Tibial nerve (tissue), 4 donors: ENCODE measurements around the gene PXT1. TPM values are rescaled to one million over a fixed set of nuclear protein-coding genes. Genes with fewer than 3 reads are reported as not detected.
"Not testable (repeated sequence)": the region's sequence is repeated elsewhere in the genome, so short reads cannot be mapped to it uniquely, and the experiment has no call there.

Source experiments
- DNase-seq, 2 donors: peaks; one replicate each; pipeline ENCODE4 v3.0.0-alpha.2; 2019; ENCODE audit warnings: low spot score in 2 of 2
- H3K27ac ChIP-seq, 4 donors: fragments of 200-600 bp; sonication (generic) in 3 of 4; one replicate each; pipeline ENCODE4 v1.5.1; 2017 to 2019; ENCODE audit warnings: mild to moderate bottlenecking in 1 of 4
- H3K27me3 ChIP-seq, 2 donors: fragments of 200-600 bp; sonication (generic) in 1 of 2; one replicate each; pipeline versions ENCODE4 v1.5.1 to v1.6.0; 2017 to 2019
- H3K36me3 ChIP-seq, 3 donors: fragments of 200-600 bp; sonication (generic); one replicate each; pipeline ENCODE4 v1.5.1; 2018 to 2019
- H3K4me1 ChIP-seq, 4 donors: fragments of 200-600 bp; sonication (generic) in 3 of 4; one replicate each; pipeline ENCODE4 v1.5.1; 2017 to 2019
- H3K4me3 ChIP-seq, 4 donors: fragments of 200-600 bp; sonication (generic) in 3 of 4; one replicate each; pipeline ENCODE4 v1.5.1; 2017 to 2019; ENCODE audit warnings: mild to moderate bottlenecking in 1 of 4, moderate library complexity in 1 of 4
- H3K9me3 ChIP-seq, 4 donors: fragments of 200-600 bp; sonication (generic) in 3 of 4; one replicate each; pipeline ENCODE4 v1.5.1; 2017 to 2019
- EP300 ChIP-seq, 2 donors: sonication (generic); formaldehyde crosslinking; IDR thresholded peaks; one replicate each; pipeline ENCODE4 v1.6.1; 2017; ENCODE audit warnings: antibody characterized with exemption in 2 of 2, mild to moderate bottlenecking in 1 of 2
- POLR2A ChIP-seq, 2 donors: fragments of 450-650 bp; IDR thresholded peaks; one replicate each; pipeline ENCODE4 v1.6.1; 2017; ENCODE audit warnings: antibody characterized with exemption in 2 of 2, mild to moderate bottlenecking in 2 of 2, moderate library complexity in 2 of 2
- WGBS, 2 donors: methylation state at CpG; one replicate each; pipeline ENCODE4 v1.1.5; 2018; 5-methylcytosine and 5-hydroxymethylcytosine counted together
- total RNA-seq, 4 donors: library from RNA; depleted of rRNA; stranded (reverse); fragments of >200 nt; gene quantifications; one replicate each; pipeline ENCODE4 v1.1.0, GENCODE V29; 2016
- TF ChIP-seq, protein P1 (sequence below), 5 experiments: fragments of 200-600 bp in 3 of 5; fragments of 450-650 bp in 2 of 5; sonication (generic) in 3 of 5; IDR thresholded peaks; one replicate each; pipeline ENCODE4 v1.5.1; 2016 to 2019; ENCODE audit warnings: antibody characterized with exemption in 5 of 5, mild to moderate bottlenecking in 3 of 5, moderate library complexity in 2 of 5

Gene PXT1
- total RNA-seq, 4 donors from 2014 or later: not detected

DNA sequence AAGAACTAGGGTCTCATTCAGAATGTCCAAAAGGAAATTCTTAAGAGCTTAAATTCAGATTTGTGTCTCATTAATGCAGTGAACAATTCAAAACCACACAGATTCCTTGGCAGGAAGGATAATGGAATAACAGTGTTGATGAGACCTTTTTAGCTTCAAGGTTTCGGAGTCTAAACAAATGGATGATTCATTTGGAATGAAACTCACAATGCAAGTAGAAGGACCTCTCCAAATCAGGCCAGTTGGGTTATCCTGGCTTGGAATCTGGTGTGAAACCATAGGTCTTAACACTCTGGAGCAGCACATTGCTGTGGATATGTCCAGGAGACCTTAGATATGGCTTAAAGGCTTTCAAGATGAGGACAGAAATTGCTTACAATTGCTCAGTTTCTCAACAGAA is 45.0 kb upstream of the PXT1 start:
- DNase-seq: no peak
- no peak for TF ChIP-seq POLR2A (IDR thresholded peaks at IDR 0.05)
- no peak for TF ChIP-seq EP300 (IDR thresholded peaks at IDR 0.05)
- TF ChIP-seq, protein P1, sequence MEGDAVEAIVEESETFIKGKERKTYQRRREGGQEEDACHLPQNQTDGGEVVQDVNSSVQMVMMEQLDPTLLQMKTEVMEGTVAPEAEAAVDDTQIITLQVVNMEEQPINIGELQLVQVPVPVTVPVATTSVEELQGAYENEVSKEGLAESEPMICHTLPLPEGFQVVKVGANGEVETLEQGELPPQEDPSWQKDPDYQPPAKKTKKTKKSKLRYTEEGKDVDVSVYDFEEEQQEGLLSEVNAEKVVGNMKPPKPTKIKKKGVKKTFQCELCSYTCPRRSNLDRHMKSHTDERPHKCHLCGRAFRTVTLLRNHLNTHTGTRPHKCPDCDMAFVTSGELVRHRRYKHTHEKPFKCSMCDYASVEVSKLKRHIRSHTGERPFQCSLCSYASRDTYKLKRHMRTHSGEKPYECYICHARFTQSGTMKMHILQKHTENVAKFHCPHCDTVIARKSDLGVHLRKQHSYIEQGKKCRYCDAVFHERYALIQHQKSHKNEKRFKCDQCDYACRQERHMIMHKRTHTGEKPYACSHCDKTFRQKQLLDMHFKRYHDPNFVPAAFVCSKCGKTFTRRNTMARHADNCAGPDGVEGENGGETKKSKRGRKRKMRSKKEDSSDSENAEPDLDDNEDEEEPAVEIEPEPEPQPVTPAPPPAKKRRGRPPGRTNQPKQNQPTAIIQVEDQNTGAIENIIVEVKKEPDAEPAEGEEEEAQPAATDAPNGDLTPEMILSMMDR (IDR thresholded peaks at IDR 0.05): no peak
- H3K4me3 ChIP-seq: no peak overlapping the region
- no peak overlapping the region for H3K27ac ChIP-seq
- 58 to 61% methylated on average over 1 of the region's 1 CpG for WGBS, 2 donors
- H3K4me1 ChIP-seq: peaks cover 0 to 4% (median 0%) of the 10 kb centered on the region in 4 donors
- H3K9me3 ChIP-seq: no peaks in the 10 kb centered on the region
- H3K27me3 ChIP-seq: no peaks in the 10 kb centered on the region
- H3K36me3 ChIP-seq: peaks cover 0 to 93% (median 0%) of the 10 kb centered on the region in 3 donors

DNA sequence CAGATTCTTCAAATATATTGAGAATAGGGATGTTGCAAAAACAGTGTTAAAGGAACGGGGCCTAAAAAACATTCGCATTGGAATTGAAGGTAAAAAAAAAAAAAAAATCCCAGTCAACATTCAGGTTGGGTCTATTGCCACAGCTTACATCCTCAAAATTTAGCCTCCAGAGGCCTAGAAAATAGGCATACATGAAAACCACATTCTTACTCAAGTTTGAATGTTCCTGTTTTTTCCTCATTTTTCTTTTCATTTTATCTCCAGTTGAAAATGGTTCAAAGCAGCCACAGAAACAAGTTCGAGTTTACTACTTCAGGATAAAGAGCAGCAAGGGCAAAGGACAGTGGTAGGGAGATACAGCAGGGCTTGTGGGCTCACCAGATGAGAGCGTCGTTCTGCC is 42.1 kb upstream of the PXT1 start:
- Histone ChIP-seq H3K4me1 (no peaks in the 10 kb centered on the region), H3K27me3 (no peaks in the 10 kb centered on the region), H3K27ac (no peak overlapping the region), H3K36me3 (peaks cover 0 to 96% (median 4%) of the 10 kb centered on the region in 3 donors), H3K4me3 (no peak overlapping the region), H3K9me3 (no peaks in the 10 kb centered on the region)
- TF ChIP-seq, protein P1 (IDR thresholded peaks at IDR 0.05): no peak
- TF ChIP-seq POLR2A (IDR thresholded peaks at IDR 0.05): no peak
- TF ChIP-seq EP300 (IDR thresholded peaks at IDR 0.05): no peak
- WGBS, 2 donors: 88 to 92% methylated on average over 5 of the region's 5 CpGs
- DNase-seq: no peak

DNA sequence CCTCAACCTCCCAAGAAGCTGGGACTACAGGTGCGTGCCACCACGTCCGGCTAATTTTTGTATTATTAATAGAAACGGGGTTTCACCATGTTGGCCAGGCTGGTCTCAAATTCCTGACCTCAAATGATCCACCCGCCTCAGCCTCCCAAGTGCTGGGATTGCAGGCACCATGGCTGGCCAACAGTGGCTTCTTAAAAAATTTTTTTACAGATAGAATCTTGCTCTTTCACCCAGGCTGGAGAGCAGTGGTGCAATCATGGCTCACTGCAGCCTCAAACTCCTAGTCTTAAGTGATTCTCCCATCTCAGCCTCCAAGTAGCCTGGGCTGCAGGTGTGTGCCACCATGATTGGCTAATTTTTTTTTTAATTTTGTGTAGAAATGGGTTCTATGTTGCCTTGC is 40.7 kb upstream of the PXT1 start:
- H3K9me3 ChIP-seq, H3K4me1 ChIP-seq, DNase-seq, H3K4me3 ChIP-seq, H3K27me3 ChIP-seq, H3K27ac ChIP-seq: not testable (repeated sequence)
- WGBS, 2 donors: 95 to 98% methylated on average over 5 of the region's 5 CpGs
- peaks cover 0 to 98% (median 4%) of the 10 kb centered on the region in 3 donors for H3K36me3 ChIP-seq

DNA sequence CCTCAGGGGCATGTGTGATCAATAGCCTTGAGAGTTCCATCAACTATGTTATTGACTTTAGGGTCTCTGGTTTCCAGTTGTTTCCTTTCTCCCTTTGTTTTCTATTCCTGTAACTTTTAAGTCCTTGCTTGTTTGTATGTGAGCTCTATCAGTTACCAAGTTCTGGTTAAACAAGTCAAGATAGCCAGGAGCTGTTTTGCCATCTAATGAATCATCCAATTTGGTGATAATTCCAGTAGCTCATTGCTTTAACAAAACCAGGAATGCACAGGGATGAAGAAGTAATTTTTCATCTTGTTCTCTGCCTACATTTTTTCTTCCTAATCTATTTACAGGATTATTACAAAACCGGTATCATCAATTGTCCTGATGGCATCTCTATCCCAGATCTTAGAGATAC is 36.6 kb upstream of the PXT1 start:
- peaks cover 0 to 71% (median 4%) of the 10 kb centered on the region in 3 donors for H3K36me3 ChIP-seq

DNA sequence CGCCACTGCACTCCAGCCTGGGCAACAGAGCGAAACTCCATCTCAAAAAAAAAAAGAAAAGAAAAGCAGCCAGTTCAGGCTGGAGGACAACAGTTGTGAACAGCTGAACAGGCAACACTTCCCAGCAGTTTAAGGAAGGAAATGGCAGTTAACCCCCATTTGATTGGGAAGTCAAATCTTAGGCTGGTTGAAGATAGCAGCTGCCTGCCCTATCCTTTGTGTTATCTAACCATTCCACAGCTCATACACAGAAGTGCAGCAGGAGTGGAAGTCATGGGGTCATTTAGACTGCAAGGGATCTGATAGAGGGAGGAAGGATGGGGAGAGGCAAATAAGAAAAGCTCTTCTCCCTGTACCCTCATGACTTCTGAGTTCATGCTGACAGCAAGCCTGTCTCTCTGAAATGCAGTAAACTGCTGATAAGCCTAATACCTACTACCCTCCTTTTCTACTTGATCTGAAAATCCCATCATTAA is 35.4 kb upstream of the PXT1 start:
- no peaks in the 10 kb centered on the region for H3K27me3 ChIP-seq
- 87 to 96% methylated on average over 2 of the region's 2 CpGs for WGBS, 2 donors
- DNase-seq: no peak
- no peak overlapping the region for H3K27ac ChIP-seq
- no peaks in the 10 kb centered on the region for H3K4me1 ChIP-seq
- H3K4me3 ChIP-seq: no peak overlapping the region
- peaks cover 0 to 73% (median 4%) of the 10 kb centered on the region in 3 donors for H3K36me3 ChIP-seq
- TF ChIP-seq, protein P1 (IDR thresholded peaks at IDR 0.05): no peak
- TF ChIP-seq POLR2A (IDR thresholded peaks at IDR 0.05) (no peak), EP300 (IDR thresholded peaks at IDR 0.05) (no peak)
- H3K9me3 ChIP-seq: no peaks in the 10 kb centered on the region

More for the DNA sequence above, 36.6 kb upstream of the PXT1 start:
- H3K27me3 ChIP-seq: no peaks in the 10 kb centered on the region
- H3K4me1 ChIP-seq: no peaks in the 10 kb centered on the region
- no peak for DNase-seq
- no peaks in the 10 kb centered on the region for H3K9me3 ChIP-seq
- H3K27ac ChIP-seq: no peak overlapping the region
- H3K4me3 ChIP-seq: no peak overlapping the region
- 89 to 93% methylated on average over 1 of the region's 1 CpG for WGBS, 2 donors
- TF ChIP-seq, protein P1 (IDR thresholded peaks at IDR 0.05): no peak
- TF ChIP-seq POLR2A (IDR thresholded peaks at IDR 0.05): no peak
- no peak for TF ChIP-seq EP300 (IDR thresholded peaks at IDR 0.05)

DNA sequence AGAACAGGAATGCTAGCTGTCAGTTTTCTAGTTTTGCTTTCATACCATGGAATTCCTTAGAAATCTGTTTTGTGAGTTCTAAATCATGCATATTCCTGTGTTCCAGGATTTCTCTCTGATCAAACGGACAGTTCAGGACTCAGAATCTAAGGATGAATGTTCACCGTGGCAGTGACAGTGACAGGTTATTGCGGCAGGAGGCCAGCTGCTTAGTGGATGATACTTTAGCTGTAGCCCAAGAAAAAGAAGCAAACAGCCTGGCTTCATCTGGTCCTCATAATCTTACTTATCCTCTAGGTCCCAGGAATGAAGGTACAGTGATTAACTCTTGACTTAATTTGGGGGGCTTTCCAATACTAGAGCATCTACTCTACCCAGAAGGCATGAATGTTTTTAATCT is 27.3 kb upstream of the PXT1 start:
- H3K27ac ChIP-seq: no peak overlapping the region
- H3K4me3 ChIP-seq: no peak overlapping the region
- TF ChIP-seq, protein P1 (IDR thresholded peaks at IDR 0.05): no peak
- no peak for TF ChIP-seq EP300 (IDR thresholded peaks at IDR 0.05)
- no peak for TF ChIP-seq POLR2A (IDR thresholded peaks at IDR 0.05)
- H3K4me1 ChIP-seq: no peaks in the 10 kb centered on the region
- H3K36me3 ChIP-seq: peaks cover 0 to 45% (median 0%) of the 10 kb centered on the region in 3 donors
- 87 to 91% methylated on average over 3 of the region's 3 CpGs for WGBS, 2 donors
- H3K27me3 ChIP-seq: no peaks in the 10 kb centered on the region
- no peaks in the 10 kb centered on the region for H3K9me3 ChIP-seq
- DNase-seq: no peak
